Measurements from ENCODE around the gene EPS8L1. TPM values are rescaled to one million over a fixed set of nuclear protein-coding genes. Genes with fewer than 3 reads are reported as not detected.

The EPS8L1 gene
- polyA plus RNA-seq, 1 experiment: 4.4 TPM

- no peak for DNase-seq (ENCODE audit: low read depth)
- no peaks in the 10 kb centered on the region for H3K27me3 ChIP-seq (ENCODE audit: control insufficient read depth, insufficient read depth, low read length)
- TF ChIP-seq CTCF (IDR thresholded peaks at IDR 0.05; ENCODE audit: insufficient read depth, low read depth, low read length): no peak
- CTCF ChIA-PET: no interaction called here
- POLR2A ChIA-PET: no interaction called here
- H3K4me3 ChIP-seq (ENCODE audit: low read depth, low read length): no peak overlapping the region
- peaks cover 33% of the 10 kb centered on the region for H3K36me3 ChIP-seq (ENCODE audit: control insufficient read depth, insufficient read depth, low read length)
These were observed 19.0 kb downstream of the EPS8L1 start for GRCh38 chr19:55094456-55095259.

GRCh38 chr19:55095260-55096060, 19.8 kb downstream of the EPS8L1 start:
- ChIA-PET CTCF (interaction anchor here (0.9 to 1.3 kb wide), 2 partner anchors 8 to 9 kb away, joined by 3 to 4 read pairs; no protein-coding TSS in a partner anchor), POLR2A (no interaction called here)
- no peak for TF ChIP-seq CTCF (IDR thresholded peaks at IDR 0.05; ENCODE audit: insufficient read depth, low read depth, low read length)
- DNase-seq (ENCODE audit: low read depth): no peak
- H3K36me3 ChIP-seq (ENCODE audit: control insufficient read depth, insufficient read depth, low read length): peaks cover 38% of the 10 kb centered on the region
- no peak overlapping the region for H3K4me3 ChIP-seq (ENCODE audit: low read depth, low read length)
- H3K27me3 ChIP-seq (ENCODE audit: control insufficient read depth, insufficient read depth, low read length): no peaks in the 10 kb centered on the region

- ChIA-PET POLR2A (no interaction called here), CTCF (interaction anchor here (0.6 to 1.3 kb wide), 3 partner anchors 8 to 322 kb away, joined by 3 to 4 read pairs (median 4); no protein-coding TSS in a partner anchor)
- no peak overlapping the region for H3K4me3 ChIP-seq (ENCODE audit: low read depth, low read length)
- no peak for DNase-seq (ENCODE audit: low read depth)
- peaks cover 34% of the 10 kb centered on the region for H3K36me3 ChIP-seq (ENCODE audit: control insufficient read depth, insufficient read depth, low read length)
- H3K27me3 ChIP-seq (ENCODE audit: control insufficient read depth, insufficient read depth, low read length): no peaks in the 10 kb centered on the region
- TF ChIP-seq CTCF (IDR thresholded peaks at IDR 0.05; ENCODE audit: insufficient read depth, low read depth, low read length): no peak
These were observed 20.5 kb downstream of the EPS8L1 start for GRCh38 chr19:55096061-55096701.

GRCh38 chr19:55097864-55098715, 22.4 kb downstream of the EPS8L1 start:
- H3K36me3 ChIP-seq (ENCODE audit: control insufficient read depth, insufficient read depth, low read length): peaks cover 29% of the 10 kb centered on the region
- ChIA-PET POLR2A (no interaction called here), CTCF (interaction anchor here (6.8 kb wide), 1 partner anchor 9 kb away, joined by 40 read pairs; no protein-coding TSS in a partner anchor)
- no peaks in the 10 kb centered on the region for H3K27me3 ChIP-seq (ENCODE audit: control insufficient read depth, insufficient read depth, low read length)
- no peak overlapping the region for H3K4me3 ChIP-seq (ENCODE audit: low read depth, low read length)
- no peak for TF ChIP-seq CTCF (IDR thresholded peaks at IDR 0.05; ENCODE audit: insufficient read depth, low read depth, low read length)
- DNase-seq (ENCODE audit: low read depth): no peak

Measured in BJ (cell line).